ENCODE measurements around the gene SLC22A8.
"Not testable (repeated sequence)": the region's sequence is repeated elsewhere in the genome, so short reads cannot be mapped to it uniquely, and the experiment has no call there.

Gene SLC22A8, protein sequence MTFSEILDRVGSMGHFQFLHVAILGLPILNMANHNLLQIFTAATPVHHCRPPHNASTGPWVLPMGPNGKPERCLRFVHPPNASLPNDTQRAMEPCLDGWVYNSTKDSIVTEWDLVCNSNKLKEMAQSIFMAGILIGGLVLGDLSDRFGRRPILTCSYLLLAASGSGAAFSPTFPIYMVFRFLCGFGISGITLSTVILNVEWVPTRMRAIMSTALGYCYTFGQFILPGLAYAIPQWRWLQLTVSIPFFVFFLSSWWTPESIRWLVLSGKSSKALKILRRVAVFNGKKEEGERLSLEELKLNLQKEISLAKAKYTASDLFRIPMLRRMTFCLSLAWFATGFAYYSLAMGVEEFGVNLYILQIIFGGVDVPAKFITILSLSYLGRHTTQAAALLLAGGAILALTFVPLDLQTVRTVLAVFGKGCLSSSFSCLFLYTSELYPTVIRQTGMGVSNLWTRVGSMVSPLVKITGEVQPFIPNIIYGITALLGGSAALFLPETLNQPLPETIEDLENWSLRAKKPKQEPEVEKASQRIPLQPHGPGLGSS

DNA sequence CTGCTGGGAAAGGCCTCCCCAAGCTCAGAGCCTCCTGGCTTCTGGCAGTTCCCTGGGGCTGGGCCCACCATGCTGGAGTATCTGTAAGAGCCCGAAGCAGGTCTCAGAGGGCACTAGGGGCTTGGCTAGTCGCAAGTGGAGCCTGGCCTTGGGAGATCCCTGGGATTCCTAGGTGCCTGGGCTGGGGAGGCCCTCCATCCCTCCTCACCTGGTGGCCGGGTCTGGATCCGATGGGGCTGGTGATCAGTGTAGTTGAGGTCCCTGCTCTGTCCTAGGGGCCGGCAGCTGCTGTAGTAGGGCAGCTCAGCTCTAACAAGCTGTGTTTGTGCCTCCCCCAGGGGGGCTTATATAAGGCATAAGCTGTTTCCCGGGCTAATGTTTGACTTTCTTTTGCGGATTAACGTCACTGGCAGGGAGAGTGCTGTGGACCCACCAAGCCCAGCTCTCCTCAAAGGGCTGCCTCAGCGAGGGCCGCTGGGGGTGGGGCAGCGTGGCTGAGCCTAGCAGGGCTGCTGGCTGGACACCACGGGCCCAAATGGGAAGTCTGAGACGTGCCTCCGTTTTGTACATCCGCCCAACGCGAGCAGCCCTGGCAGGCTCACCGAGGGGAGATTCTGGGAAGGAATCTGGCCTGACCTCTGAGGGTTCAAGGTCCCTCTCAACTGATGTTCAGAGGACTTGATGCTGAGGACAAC lies at the start of gene SLC22A8:
TSS of gene SLC22A8 (minus strand) at position 321 of the 695 bp plus-strand sequence. CDS start 883 bp downstream, outside the sequence.
- DNase-seq (ENCODE audit: low read depth in 2 of 2), result no peak

DNA sequence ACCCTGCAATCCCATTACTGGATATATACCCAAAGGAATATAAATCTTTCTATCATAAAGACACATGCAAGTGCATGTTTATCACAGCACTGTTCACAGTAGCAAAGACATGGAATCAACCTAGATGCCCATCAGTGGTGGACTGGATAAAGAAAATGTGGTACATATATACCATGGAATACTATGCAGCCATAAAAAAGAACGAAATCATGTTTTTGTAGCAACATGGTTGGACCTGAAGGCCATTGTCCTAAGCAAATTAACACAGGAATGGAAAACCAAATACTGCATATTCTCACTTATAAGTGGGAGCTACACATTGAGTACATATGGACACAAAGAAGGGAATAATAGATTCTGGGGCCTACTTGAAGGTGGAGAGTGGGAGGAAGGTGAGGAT lies 30.6 kb upstream of the SLC22A8 start:
- not testable (repeated sequence) for DNase-seq (ENCODE audit: low read depth in 2 of 2)

DNA sequence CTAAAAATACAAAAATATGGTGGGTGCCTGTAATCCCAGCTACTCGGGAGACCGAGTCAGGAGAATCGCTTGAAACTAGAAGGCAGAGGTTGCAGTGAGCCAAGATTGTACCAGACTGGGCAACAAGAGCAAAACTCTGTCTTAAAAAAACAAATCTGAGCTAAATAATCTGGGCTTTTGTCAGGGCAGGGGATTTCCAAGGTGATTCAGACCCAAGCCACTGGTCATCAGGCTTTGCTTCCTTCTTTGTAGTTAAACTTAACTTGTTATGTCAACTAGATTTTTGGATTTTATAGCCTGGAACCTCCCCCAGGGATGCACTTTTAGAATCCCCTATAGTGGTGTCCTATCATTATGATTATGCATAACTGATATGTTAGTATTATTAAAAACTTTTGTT lies 27.0 kb upstream of the SLC22A8 start:
- no peak for DNase-seq (ENCODE audit: low read depth in 2 of 2)

DNA sequence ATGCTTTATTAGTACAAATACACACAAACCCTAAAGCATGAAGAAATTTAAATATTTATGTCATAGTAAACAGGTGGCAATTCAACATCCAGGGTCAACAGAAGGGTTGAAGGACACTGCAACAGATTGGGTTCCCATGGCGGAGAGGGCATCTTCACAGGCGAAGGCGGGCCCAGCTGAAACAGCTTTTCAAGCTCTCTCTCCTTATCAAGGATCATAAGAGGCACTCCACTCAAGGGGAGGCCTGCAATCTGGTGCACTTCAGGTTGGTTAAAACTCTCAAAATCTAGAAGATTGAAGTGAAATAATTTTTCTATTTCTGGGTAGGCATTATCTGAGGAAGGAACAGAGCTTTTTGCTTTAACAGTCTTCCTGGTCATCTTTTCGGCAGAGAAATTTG lies 16.8 kb upstream of the SLC22A8 start:
- DNase-seq (ENCODE audit: low read depth in 2 of 2), result no peak

DNA sequence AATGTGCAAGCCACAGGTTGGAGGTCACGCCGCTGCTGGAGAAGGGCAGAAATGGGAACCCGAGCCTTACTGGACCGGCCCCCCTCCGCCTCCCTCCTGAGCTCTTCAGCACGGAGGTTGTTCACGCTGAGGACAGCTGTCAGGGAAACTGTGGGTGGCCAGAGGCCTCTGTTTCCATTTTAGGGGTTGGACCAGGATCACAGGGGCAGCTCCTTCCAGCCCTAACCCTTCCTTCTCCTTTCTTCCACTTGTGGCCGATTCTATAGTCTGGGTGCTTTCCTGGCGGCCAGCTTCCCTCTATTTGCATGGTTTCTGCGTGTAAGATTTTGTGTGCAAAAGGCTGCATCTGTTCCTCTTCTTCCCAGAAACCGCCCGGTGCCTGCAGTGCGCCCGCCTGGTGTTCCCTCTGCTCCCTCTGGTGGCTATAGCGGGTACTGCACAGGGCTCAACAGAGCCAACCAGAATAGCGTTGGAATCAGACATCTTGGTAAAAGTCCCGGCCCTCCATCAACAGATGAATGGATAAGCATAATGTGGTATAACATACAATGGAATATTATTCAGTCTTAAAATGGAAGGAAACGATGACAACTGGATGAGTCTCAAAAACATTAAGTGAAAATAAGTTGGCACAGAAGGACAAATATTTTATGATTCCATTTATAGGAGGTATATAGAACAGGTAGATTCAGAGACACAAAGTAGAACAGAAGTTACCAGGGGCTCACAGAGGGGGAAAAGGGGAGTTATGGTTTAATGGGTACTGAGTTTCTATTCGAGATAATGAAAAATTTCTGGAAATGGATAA lies 8.4 kb upstream of the SLC22A8 start:
- peak; percentile 25 to 39 for DNase-seq (ENCODE audit: low read depth in 2 of 2)

DNA sequence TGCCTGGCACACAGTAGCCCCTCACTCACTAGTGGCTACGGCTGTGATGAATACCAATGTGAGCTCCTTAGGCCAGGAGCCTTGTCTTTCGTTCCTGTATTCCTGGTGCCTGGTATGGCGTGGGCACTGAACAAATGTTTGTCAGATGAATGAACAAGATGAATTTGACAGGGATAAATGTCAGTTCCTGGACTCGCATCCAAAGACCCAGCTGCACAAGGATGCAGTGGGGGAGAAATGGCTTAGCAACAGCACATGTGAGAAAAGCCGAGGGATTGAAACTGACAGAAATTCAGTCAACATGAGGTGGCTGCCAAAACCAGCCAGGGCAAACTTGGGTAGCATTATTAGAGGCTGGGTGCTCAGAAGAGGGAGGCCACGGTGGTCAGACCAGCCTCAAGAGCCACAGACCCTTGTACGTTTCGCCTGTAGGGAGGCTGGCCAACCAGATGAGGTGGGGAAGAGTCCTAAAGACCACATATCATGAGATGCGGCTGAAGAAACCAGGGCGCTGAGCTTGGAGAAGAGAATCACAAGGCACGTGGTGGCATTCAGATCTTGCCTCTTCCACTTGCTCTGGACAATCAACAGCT lies 7.7 kb upstream of the SLC22A8 start:
- no peak for DNase-seq (ENCODE audit: low read depth in 2 of 2)

DNA sequence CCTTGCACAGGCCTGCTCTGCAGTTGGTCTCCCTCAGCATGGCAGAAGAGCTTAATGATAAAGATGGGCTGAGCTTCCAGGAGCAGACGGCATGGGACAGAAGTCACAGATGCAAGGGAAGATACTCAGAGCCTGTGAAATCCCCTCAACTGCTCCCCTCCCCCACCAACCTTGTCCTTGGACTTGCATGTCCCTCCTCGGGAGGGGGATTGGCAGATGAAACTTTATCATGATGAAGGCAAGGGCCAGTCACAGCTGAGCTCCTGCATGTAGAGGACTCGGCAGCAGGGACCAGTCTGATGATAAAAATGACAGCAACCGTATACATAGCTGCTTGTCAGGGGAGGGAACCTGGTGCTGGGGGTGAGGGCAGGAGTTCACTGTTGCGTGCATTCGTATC lies 6.8 kb upstream of the SLC22A8 start:
- no peak for DNase-seq (ENCODE audit: low read depth in 2 of 2)

DNA sequence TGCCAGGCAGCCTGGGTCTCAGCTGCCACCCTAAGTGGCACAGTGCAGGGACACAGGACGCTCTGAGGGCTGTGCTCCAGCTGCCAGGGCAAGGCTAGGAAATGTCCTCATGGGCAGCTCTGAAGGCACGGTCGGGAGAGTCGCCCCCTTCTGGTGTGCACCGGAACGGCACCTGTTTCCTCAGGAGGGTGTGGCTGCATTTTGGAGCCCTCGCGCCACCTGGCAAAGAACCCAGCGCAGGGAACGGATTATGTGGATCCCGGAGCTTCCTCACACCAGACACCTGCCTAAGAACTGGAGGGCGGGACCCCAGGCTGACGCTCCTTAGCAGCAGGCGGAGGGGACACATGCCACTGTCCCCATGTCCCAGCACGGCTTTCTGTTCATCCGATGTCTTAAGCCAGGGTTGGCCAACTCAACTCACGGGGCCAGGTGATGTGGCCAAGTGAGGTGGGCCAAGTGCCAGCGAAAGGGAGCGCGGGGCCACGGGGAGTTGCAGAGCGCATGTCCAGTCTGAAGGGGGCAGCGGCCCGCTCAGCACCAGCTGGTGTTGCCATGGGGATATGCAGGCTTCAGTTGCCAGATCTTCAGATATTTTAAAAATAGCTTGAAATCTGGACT lies 5.1 kb upstream of the SLC22A8 start:
- no peak for DNase-seq (ENCODE audit: low read depth in 2 of 2)

DNA sequence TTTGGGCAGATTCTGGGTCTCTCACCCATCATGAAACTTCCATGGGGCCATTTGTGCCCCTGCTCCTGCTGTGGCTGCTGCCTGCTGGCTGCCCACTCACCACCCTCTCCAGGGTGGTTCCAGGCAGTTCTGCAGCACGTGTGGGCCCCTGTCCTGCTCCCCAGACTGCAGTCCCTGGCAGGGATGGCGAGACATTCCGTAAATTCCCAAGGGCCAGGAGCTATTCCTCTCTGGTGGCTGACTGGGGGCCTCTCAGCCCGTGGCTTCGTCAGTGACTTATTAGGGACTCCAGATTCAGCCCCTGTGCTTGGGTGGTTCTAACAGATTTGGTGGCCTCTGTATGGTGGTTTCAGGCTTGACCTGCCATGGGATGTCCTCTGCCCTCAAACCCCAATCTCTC lies 3.9 kb upstream of the SLC22A8 start:
- DNase-seq (ENCODE audit: low read depth in 2 of 2), result no peak

DNA sequence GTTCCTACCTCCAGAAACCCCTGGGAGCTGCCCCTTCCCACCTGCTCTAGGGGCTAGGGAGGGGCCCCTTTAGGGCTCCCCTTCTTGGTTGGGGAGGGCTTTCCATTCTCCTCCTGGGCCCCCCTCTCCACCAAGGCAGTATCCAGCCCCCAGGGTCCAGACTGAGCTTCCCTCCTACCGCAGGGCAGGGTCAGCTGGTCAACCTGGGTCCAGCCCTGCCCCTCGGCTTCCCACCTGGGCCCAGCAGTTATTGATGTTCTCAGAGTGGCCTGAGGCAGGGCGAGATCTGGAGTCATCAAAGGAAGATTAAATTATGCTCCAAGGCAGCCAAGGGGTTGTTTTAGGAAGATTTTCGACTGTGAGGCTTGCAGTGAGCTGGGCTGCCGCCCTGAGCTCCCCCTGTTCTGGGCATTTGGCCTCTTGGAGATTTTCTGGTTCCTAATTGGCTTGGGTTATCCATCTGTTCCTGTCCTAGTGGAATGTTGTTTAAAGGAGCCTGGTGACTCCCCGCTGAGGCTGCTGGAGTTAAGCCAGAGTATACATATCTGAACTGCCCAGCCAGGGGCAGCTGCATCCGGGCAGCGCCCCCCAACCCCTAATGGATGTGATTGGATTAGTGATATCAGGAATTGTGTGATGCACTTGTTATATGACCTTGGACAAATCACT lies 1.8 kb upstream of the SLC22A8 start:
- DNase-seq (ENCODE audit: low read depth in 2 of 2), result no peak

DNA sequence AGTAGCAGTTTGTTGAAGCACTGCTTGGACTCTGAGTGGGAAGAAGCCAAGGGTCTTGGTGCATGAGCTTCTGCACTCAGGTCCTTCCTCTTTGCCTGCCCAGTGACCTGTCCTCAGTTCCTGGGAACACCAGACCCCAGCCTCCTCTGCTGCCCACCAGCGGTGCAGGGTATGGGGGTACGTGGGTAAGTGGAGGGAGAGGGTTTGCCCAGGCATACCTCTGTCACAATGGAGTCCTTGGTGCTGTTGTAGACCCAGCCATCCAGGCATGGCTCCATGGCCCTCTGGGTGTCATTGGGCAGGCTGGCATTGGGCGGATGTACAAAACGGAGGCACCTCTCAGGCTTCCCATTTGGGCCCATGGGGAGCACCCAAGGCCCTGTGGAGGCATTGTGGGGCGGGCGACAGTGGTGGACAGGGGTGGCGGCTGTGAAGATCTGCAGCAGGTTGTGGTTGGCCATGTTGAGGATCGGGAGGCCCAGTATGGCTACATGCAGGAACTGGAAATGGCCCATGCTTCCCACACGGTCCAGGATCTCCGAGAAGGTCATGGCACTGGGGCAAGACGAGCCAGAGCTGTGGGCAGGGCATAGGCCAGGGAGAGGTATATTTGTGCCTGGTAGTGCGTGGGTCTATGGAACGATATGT lies 1.1 kb downstream of the SLC22A8 start:
- DNase-seq (ENCODE audit: low read depth in 2 of 2), result no peak

DNA sequence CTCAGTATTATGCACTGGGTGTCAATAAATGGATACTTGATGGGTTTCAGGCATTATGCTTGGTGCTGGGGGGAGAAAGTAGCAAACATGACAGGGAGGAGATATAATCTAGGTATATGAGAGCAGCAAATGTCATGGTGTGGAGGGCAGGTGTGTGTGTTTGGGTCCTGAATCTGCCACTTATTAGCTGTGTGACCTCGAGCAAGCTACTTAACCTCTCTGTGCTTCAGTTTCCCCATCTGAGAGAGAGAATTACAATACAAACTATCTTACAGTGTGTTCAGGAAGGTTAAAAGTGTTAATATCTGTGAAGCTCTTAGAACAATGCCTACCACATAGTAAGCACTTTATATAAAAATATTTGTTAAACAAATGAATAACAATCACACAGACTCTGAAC lies 2.8 kb downstream of the SLC22A8 start:
- DNase-seq (ENCODE audit: low read depth in 2 of 2), result no peak

DNA sequence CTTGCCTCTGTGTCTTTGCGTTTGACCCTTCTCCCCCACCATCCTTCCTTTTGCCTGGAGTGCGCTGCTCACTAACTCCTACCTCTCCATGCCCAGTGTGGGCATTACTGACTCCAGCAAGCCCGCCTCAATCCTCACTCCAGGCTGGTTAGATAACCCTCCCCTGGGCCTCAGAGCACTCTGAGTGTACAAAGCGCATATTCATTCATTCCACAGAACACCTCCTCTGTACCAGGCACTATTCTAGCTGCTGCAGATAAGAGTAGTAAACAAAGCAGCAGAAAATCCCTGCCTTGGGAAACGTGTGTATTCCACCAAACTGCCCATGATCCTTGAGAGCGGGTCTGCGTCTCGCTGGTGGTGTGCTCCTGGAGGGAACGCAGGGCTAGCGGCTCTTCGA lies 3.2 kb downstream of the SLC22A8 start:
- DNase-seq (ENCODE audit: low read depth in 2 of 2), result no peak

DNA sequence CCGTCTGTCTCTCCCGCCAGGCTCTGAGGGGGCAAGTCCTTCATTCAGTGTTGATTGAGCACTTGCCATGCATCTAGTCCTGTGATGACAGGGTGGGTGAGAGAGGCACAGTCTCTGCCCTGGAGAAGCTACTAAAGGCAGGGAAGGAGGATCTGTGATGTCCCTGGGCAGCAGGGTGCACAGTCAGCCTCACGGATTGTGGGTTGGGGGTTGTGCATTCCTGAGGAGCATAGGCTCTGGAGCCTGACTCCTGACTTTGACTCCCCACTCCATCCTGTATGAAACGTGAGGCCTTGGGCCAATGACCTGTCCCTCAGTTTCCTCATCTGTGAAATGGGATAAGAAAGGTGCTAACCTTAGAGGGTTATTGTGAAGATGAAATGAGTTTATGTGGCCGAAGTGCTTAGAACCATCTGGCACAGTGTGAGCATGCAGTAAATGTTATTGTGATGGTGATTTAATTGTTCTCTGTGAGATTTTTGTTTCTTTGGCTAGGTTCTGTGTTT lies 4.7 kb downstream of the SLC22A8 start:
- DNase-seq (ENCODE audit: low read depth in 2 of 2), result no peak

DNA sequence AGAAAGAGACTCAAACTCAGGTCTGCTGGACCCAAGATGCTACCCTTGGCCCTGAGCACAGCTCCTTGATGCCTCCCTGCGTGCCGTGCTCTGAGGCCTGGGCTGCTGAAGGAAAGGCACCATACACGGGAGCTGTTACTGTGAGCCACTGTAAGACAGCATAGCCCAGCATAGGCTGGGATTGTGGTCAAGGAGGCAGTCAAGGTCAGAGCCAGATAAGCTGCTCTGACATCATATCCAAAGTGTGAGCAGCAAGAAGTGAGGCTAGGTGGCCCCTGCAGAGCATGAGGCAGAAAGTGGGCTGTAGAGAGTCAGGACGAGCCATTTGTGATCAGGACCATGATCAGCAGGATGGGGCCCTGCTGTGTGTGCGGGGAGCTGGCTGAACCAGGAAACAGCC lies 7.7 kb downstream of the SLC22A8 start:
- no peak for DNase-seq (ENCODE audit: low read depth in 2 of 2)

DNA sequence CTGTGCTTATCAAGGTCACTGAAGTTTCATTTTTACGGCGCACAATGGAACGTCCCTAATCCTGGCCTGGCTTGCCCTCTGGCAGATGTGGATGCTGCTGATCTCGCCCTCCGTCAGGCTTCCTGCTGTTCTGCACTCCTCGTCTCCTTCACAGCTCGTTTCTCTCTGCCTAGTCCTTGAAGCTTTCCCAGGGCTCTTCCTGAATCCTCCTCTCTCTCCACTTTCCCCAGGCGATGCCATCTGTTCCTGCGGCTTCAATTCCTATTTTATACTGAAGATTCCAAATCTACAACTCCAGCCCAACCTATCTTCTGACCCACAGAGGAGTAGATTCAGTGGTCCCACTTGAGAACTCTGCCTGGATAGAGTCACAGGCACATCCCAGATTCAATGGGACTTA lies 14.2 kb downstream of the SLC22A8 start:
- DNase-seq (ENCODE audit: low read depth in 2 of 2), result no peak

DNA sequence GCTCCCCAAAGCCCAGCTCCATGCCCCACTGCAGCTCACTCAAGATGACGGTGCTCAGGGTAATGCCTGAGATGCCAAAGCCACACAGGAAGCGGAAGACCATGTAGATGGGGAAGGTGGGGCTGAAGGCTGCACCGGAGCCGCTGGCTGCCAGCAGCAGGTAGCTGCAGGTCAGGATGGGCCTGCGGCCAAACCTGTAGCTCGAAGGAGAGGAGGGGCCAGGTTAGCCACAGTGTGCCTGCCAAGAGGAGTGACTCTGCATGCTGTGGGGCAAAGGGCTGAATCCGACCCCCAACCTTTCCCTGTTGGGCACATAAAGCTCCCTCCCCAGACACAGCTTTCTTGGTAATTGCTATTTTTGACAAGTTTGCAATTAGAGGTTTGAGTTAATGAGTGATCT lies 16.0 kb downstream of the SLC22A8 start:
- DNase-seq (ENCODE audit: low read depth in 2 of 2), result no peak

DNA sequence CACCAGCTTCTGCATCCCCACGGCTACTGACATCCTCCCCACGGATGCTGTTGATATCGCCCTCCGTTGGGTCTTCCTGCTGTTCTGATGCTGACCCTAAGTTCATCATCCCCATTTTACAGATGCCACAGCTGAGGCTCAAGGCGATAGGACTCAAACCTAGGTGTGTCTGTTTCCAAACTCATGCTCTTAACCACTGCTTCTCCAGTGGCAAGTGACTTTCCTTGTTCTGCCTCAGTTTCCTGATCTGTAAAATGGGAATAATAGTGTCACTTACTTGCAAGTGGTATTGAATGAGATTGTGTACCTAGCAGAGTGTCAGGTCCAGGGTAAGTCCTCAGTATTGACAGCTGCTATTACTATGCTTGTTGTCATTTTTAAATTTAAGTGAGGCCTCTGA lies 16.5 kb downstream of the SLC22A8 start:
- no peak for DNase-seq (ENCODE audit: low read depth in 2 of 2)

DNA sequence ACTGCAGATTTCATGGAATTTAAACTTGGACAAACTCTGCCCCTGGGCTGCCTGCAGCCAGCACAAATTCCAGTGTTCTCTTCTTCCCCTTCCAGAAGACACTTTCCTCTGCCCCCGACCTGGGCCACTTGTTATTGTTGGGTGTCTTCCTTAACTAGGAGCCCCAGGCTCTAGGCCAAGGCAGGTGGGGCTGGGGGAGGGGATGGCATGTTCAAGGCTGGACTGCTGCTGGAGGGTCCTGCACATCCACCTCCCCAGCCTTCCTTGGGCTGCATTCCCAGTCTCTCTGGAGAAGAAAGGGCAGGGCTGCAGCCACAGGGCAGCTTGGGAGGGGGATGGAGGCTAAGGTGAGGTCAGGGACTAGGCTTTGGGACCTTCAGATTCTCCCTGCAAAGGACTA lies 19.4 kb downstream of the SLC22A8 start:
- DNase-seq (ENCODE audit: low read depth in 2 of 2), result no peak

DNA sequence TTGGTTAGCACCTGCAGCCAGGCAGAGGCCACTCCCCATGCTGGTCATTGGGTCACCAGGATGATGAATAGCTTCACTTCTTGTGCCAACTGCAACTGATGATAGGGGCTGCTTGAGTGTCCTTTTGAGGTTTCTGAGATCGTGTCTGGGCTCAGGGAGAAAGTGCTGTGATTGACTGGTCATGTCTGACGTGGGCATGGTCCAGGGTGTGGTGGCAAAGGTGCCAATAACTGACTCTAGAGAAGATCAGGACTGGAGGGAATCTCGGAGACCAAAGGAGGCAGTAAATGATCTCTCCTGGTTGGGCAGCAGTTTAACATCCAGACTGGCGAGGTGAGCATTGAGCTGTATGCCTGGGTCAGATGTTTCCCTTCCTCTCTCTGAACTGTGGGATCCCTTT lies 20.9 kb downstream of the SLC22A8 start:
- DNase-seq (ENCODE audit: low read depth in 2 of 2), result no peak
